ENCODE data around the gene SYTL1. TPM values are rescaled to one million over a fixed set of nuclear protein-coding genes. Genes with fewer than 3 reads are reported as not detected.

SYTL1 gene
- total and polyA plus RNA-seq, 9 of the 15 experiments (the other 6 are each of a cell fraction or from before 2014, with no cell fraction given): 0.04 to 9.3 (median 1.7) TPM

DNA sequence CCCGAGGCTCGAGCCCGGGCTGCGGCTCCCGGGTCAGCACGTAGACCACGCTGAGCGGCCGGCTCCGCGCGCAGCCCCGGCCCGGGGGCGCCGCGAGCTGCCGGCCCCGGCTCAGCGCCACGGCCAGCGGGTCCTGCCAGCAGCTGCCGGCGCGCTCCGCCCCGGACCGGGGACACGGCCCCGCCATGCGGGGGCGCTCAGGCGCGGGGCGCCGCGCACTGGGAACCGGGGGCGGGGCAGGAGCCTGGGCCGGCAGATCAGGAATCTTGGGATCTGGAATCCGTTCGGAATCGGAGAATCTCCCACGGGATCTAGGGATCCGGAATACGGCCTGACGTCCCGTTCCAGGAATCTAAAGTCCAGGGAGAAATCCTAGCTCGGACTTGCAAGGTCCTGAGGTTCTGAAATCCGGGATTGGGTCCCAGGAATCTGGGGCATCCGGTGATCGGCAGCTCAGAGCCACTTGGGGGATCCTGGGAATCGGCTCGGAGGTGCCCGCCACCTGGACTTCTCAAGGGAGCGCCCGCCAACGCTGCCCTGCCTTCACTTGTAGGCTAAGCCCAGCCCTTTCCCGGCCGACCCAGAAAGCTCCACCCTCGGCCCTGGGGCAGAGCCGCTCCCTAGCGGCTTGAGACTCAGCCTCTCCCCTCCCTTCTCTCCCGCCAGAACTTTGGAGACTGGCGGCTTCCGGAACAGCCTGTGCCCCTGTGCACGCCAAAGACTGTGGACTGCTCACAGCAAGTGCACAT is 24.8 kb downstream of the SYTL1 start, which contains the start of gene MAP3K6 (continued):
- TF ChIP-seq, protein P1, sequence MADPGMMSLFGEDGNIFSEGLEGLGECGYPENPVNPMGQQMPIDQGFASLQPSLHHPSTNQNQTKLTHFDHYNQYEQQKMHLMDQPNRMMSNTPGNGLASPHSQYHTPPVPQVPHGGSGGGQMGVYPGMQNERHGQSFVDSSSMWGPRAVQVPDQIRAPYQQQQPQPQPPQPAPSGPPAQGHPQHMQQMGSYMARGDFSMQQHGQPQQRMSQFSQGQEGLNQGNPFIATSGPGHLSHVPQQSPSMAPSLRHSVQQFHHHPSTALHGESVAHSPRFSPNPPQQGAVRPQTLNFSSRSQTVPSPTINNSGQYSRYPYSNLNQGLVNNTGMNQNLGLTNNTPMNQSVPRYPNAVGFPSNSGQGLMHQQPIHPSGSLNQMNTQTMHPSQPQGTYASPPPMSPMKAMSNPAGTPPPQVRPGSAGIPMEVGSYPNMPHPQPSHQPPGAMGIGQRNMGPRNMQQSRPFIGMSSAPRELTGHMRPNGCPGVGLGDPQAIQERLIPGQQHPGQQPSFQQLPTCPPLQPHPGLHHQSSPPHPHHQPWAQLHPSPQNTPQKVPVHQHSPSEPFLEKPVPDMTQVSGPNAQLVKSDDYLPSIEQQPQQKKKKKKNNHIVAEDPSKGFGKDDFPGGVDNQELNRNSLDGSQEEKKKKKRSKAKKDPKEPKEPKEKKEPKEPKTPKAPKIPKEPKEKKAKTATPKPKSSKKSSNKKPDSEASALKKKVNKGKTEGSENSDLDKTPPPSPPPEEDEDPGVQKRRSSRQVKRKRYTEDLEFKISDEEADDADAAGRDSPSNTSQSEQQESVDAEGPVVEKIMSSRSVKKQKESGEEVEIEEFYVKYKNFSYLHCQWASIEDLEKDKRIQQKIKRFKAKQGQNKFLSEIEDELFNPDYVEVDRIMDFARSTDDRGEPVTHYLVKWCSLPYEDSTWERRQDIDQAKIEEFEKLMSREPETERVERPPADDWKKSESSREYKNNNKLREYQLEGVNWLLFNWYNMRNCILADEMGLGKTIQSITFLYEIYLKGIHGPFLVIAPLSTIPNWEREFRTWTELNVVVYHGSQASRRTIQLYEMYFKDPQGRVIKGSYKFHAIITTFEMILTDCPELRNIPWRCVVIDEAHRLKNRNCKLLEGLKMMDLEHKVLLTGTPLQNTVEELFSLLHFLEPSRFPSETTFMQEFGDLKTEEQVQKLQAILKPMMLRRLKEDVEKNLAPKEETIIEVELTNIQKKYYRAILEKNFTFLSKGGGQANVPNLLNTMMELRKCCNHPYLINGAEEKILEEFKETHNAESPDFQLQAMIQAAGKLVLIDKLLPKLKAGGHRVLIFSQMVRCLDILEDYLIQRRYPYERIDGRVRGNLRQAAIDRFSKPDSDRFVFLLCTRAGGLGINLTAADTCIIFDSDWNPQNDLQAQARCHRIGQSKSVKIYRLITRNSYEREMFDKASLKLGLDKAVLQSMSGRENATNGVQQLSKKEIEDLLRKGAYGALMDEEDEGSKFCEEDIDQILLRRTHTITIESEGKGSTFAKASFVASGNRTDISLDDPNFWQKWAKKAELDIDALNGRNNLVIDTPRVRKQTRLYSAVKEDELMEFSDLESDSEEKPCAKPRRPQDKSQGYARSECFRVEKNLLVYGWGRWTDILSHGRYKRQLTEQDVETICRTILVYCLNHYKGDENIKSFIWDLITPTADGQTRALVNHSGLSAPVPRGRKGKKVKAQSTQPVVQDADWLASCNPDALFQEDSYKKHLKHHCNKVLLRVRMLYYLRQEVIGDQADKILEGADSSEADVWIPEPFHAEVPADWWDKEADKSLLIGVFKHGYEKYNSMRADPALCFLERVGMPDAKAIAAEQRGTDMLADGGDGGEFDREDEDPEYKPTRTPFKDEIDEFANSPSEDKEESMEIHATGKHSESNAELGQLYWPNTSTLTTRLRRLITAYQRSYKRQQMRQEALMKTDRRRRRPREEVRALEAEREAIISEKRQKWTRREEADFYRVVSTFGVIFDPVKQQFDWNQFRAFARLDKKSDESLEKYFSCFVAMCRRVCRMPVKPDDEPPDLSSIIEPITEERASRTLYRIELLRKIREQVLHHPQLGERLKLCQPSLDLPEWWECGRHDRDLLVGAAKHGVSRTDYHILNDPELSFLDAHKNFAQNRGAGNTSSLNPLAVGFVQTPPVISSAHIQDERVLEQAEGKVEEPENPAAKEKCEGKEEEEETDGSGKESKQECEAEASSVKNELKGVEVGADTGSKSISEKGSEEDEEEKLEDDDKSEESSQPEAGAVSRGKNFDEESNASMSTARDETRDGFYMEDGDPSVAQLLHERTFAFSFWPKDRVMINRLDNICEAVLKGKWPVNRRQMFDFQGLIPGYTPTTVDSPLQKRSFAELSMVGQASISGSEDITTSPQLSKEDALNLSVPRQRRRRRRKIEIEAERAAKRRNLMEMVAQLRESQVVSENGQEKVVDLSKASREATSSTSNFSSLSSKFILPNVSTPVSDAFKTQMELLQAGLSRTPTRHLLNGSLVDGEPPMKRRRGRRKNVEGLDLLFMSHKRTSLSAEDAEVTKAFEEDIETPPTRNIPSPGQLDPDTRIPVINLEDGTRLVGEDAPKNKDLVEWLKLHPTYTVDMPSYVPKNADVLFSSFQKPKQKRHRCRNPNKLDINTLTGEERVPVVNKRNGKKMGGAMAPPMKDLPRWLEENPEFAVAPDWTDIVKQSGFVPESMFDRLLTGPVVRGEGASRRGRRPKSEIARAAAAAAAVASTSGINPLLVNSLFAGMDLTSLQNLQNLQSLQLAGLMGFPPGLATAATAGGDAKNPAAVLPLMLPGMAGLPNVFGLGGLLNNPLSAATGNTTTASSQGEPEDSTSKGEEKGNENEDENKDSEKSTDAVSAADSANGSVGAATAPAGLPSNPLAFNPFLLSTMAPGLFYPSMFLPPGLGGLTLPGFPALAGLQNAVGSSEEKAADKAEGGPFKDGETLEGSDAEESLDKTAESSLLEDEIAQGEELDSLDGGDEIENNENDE (IDR thresholded peaks at IDR 0.05; ENCODE audit: low read depth, low read length): no peak
- TF ChIP-seq, protein P2, sequence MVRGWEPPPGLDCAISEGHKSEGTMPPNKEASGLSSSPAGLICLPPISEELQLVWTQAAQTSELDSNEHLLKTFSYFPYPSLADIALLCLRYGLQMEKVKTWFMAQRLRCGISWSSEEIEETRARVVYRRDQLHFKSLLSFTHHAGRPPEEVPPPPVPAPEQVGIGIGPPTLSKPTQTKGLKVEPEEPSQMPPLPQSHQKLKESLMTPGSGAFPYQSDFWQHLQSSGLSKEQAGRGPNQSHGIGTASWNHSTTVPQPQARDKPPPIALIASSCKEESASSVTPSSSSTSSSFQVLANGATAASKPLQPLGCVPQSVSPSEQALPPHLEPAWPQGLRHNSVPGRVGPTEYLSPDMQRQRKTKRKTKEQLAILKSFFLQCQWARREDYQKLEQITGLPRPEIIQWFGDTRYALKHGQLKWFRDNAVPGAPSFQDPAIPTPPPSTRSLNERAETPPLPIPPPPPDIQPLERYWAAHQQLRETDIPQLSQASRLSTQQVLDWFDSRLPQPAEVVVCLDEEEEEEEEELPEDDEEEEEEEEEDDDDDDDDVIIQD (CRISPR knock-in tag; IDR thresholded peaks at IDR 0.05): no peak
- TF ChIP-seq MYBL2 (IDR thresholded peaks at IDR 0.05; ENCODE audit: low read depth) (no peak), MYBL2 (CRISPR knock-in tag; IDR thresholded peaks at IDR 0.05; ENCODE audit: borderline replicate concordance) (no peak), RBFOX2 (IDR thresholded peaks at IDR 0.05; ENCODE audit: low read depth, low read length) (peak; percentile 75), CC2D1A (IDR thresholded peaks at IDR 0.05) (peak; percentile 74), ZNF778 (CRISPR knock-in tag; IDR thresholded peaks at IDR 0.05) (no peak), LCOR (CRISPR knock-in tag; IDR thresholded peaks at IDR 0.05) (no peak), MXI1 (IDR thresholded peaks at IDR 0.05; ENCODE audit: low read depth, low read length) (0 out of 2 replicates have a peak, but pooled peaks have one; percentile 25), ZNF212 (CRISPR knock-in tag; IDR thresholded peaks at IDR 0.05) (no peak)
- TF ChIP-seq, protein P3, sequence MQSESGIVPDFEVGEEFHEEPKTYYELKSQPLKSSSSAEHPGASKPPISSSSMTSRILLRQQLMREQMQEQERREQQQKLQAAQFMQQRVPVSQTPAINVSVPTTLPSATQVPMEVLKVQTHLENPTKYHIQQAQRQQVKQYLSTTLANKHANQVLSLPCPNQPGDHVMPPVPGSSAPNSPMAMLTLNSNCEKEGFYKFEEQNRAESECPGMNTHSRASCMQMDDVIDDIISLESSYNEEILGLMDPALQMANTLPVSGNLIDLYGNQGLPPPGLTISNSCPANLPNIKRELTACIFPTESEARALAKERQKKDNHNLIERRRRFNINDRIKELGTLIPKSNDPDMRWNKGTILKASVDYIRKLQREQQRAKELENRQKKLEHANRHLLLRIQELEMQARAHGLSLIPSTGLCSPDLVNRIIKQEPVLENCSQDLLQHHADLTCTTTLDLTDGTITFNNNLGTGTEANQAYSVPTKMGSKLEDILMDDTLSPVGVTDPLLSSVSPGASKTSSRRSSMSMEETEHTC (IDR thresholded peaks at IDR 0.05): no peak

All from K562 (cell line).